K562 (cell line): ENCODE data around the gene PHOX2A. TPM values are rescaled to one million over a fixed set of nuclear protein-coding genes. Genes with fewer than 3 reads are reported as not detected.

Source experiments
- ATAC-seq: fragments of 200-7000 bp; cut with Tn5 transposase; 3 replicates; pipeline ENCODE4 v1.9.1; 2020; ENCODE audit warnings: moderate library complexity
- BruUV-seq: library from RNA; stranded (reverse); fragments of 400-500 nt; replicated peaks from 2 replicates; lab custom pipeline; 2021; lab: Mats Ljungman, UMichigan
- CTCF ChIA-PET: fragments of 300-600 bp; formaldehyde crosslinking; extraction: SDS; loops from one replicate; lab custom pipeline; 2021; ENCODE audit warnings: low intra/inter-chr PET ratio; lab: Yijun Ruan, JAX
- POLR2A ChIA-PET: fragments of 300-600, 350-650 bp; sonication (Branson Sonifier 250); formaldehyde crosslinking; extraction: SDS; loops from one replicate; lab custom pipeline; 2021; ENCODE audit warnings: antibody characterized with exemption, inconsistent platforms; lab: Yijun Ruan, JAX
- DNase-seq, 4 experiments: peaks; one replicate each; pipeline versions ENCODE4 v3.0.0 to v3.0.0-alpha.2; 2011 to 2018; ENCODE audit warnings: low spot score in 3 of 4, mixed read lengths in 3 of 4; ENCODE audit errors: extremely low read depth in 1 of 4
- FAIRE-seq: peaks from 2 replicates; lab custom pipeline; 2011; peaks lifted over from hg19 to GRCh38; lab: Jason Lieb, UNC
- H2AFZ ChIP-seq: 2 replicates; pipeline ENCODE4 v1.6.0; 2011; ENCODE audit warnings: low read depth, low read length, control low read depth, inconsistent platforms
- H3K27ac ChIP-seq: fragments of 200-600 bp; 3 replicates; pipeline ENCODE4 v1.8.0; 2011; ENCODE audit warnings: low read depth, mild to moderate bottlenecking, control low read depth, inconsistent platforms, low read length, moderate library complexity, mixed read lengths; ENCODE audit errors: extremely low read depth
- H3K27me3 ChIP-seq, 2 experiments: fragments of 300-600 bp in 1 of 2; 2 replicates in 1 of 2; 3 replicates in 1 of 2; pipeline versions ENCODE4 v1.6.0 to v1.8.0; 2011; ENCODE audit warnings: inconsistent platforms in 2 of 2, low read length in 2 of 2, mild to moderate bottlenecking in 1 of 2, mixed read lengths in 1 of 2, moderate library complexity in 1 of 2; ENCODE audit not compliant: control insufficient read depth in 2 of 2, insufficient read depth in 2 of 2
- H3K36me3 ChIP-seq: fragments of 300-600 bp; 3 replicates; pipeline ENCODE4 v1.8.0; 2011; ENCODE audit warnings: mild to moderate bottlenecking, low read length, inconsistent platforms; ENCODE audit not compliant: control insufficient read depth, insufficient read depth
- H3K4me1 ChIP-seq, 2 experiments: fragments of 200-600 bp in 1 of 2; replicated peaks in 1 of 2; 2 replicates in 1 of 2; 3 replicates in 1 of 2; pipeline versions ENCODE4 v1.5.1 to v1.8.0; 2011; ENCODE audit warnings: inconsistent platforms in 2 of 2, low read length in 2 of 2, mild to moderate bottlenecking in 1 of 2, mixed read lengths in 1 of 2, moderate library complexity in 1 of 2; ENCODE audit not compliant: control insufficient read depth in 2 of 2, insufficient read depth in 2 of 2
- H3K4me2 ChIP-seq: 2 replicates; pipeline ENCODE4 v1.6.1; 2011; ENCODE audit warnings: low read length, control low read depth, inconsistent platforms, mixed read lengths; ENCODE audit not compliant: insufficient read depth
- H3K4me3 ChIP-seq: fragments of 200-600 bp; sonication (generic), shearing (Covaris generic); 2 replicates; pipeline ENCODE4 v1.5.1; 2016; ENCODE audit warnings: control low read depth, inconsistent platforms
- H3K79me2 ChIP-seq: fragments of 200-600 bp; 3 replicates; pipeline ENCODE4 v1.8.0; 2011; ENCODE audit warnings: low read length, inconsistent platforms; ENCODE audit not compliant: control insufficient read depth, insufficient read depth
- H3K9ac ChIP-seq, 2 experiments: 2 replicates each; pipeline versions ENCODE4 v1.6.0 to v1.6.1; 2011; ENCODE audit warnings: low read depth in 2 of 2, low read length in 2 of 2, control low read depth in 1 of 2, inconsistent platforms in 1 of 2, mild to moderate bottlenecking in 1 of 2, mixed read lengths in 1 of 2; ENCODE audit not compliant: insufficient read depth in 1 of 2
- H3K9me1 ChIP-seq: one replicate; pipeline ENCODE4 v1.6.0; 2011; ENCODE audit warnings: inconsistent platforms, mild to moderate bottlenecking, low read length, moderate library complexity; ENCODE audit not compliant: control insufficient read depth, insufficient read depth
- H3K9me3 ChIP-seq: replicated peaks from 2 replicates; pipeline ENCODE4 v1.5.1; 2011; ENCODE audit warnings: low read depth, low read length, inconsistent platforms; ENCODE audit not compliant: control insufficient read depth, insufficient read depth
- H4K20me1 ChIP-seq: replicated peaks from 2 replicates; pipeline ENCODE4 v1.6.1; 2011; ENCODE audit warnings: low read length, inconsistent platforms, mixed read lengths; ENCODE audit not compliant: control insufficient read depth, insufficient read depth
- AFF1 ChIP-seq, 2 experiments: fragments of 450-650 bp; IDR thresholded peaks; 2 replicates each; pipeline ENCODE4 v1.6.1; 2018; ENCODE audit warnings: mild to moderate bottlenecking in 2 of 2, low read depth in 1 of 2; ENCODE audit not compliant: partially characterized antibody in 2 of 2
- CREB5 ChIP-seq: fragments of 250-450 bp; sonication (Bioruptor Pico); IDR thresholded peaks from 2 replicates; pipeline ENCODE4 v1.5.0; 2020; ENCODE audit warnings: mild to moderate bottlenecking
- MXI1 ChIP-seq: IDR thresholded peaks from 2 replicates; pipeline ENCODE4 v1.6.1; 2011; ENCODE audit warnings: low read depth, mild to moderate bottlenecking, improper control_type of control experiment, low read length
- POLR2H ChIP-seq: IDR thresholded peaks from 2 replicates; pipeline ENCODE4 v1.6.1; 2016; ENCODE audit warnings: missing genetic modification characterization, low read depth, mild to moderate bottlenecking, control low read depth, missing compliant biosample characterization, moderate library complexity
- STAG1 ChIP-seq: sonication (generic); formaldehyde crosslinking; IDR thresholded peaks from 2 replicates; pipeline ENCODE4 v1.5.0; 2020; ENCODE audit warnings: missing genetic modification reagents, borderline replicate concordance
- ZBTB5 ChIP-seq: fragments of 450-650 bp; IDR thresholded peaks from 2 replicates; pipeline ENCODE4 v1.6.1; 2017; ENCODE audit warnings: antibody characterized with exemption
- ZFP36 ChIP-seq: fragments of 150-350 bp; IDR thresholded peaks from 2 replicates; pipeline ENCODE4 v1.6.1; 2018; ENCODE audit warnings: low read length, low read depth; ENCODE audit not compliant: partially characterized antibody
- ZNF449 ChIP-seq: fragments of 250-450 bp; sonication (Bioruptor Pico); IDR thresholded peaks from 2 replicates; pipeline ENCODE4 v1.8.0; 2022; ENCODE audit warnings: moderate library complexity, mild to moderate bottlenecking, inconsistent platforms
- ZNF561 ChIP-seq: fragments of 450-650 bp; formaldehyde crosslinking; conservative IDR thresholded peaks from 2 replicates; pipeline ENCODE4 v1.4.0; 2020; ENCODE audit warnings: mild to moderate bottlenecking, moderate library complexity
- WGBS: fragments of 100-300 bp; shearing (Covaris generic); methylation state at CpG from one replicate; pipeline ENCODE4 v1.1.6; 2016; ENCODE audit warnings: low coverage, mixed read lengths; ENCODE audit not compliant: insufficient coverage; ENCODE audit errors: missing lambda C conversion rate; 5-methylcytosine and 5-hydroxymethylcytosine counted together
- in situ Hi-C: fragments of 300-500 bp; cut with MboI; formaldehyde crosslinking; loops from 4 replicates; pipeline ENCODE4 v1.15.0; 2018; ENCODE audit warnings: inconsistent platforms, mixed read lengths
- intact Hi-C: fragments of 100-400 bp; cut with micrococcal nuclease; formaldehyde crosslinking; loops from 2 replicates; pipeline ENCODE4 v1.14.2; 2022
- polyA plus RNA-seq, 8 experiments: library from polyadenylated mRNA; depleted of rRNA in 4 of 8; stranded (reverse) in 5 of 8; unstranded in 3 of 8; fragments of >200 nt; fragmentation: Nextera tagmentation in 2 of 8; fragmentation: Illumina TruSeq in 1 of 8; extraction: Ambion mirVana in 2 of 8; extraction: Trizol in 1 of 8; gene quantifications; 2 replicates each; pipeline versions ENCODE4 v1.2.1 to v1.2.3, GENCODE V29; 2011 to 2014; ENCODE audit warnings: inconsistent platforms in 1 of 8, missing spikeins in 1 of 8
- total RNA-seq, 7 experiments: library from RNA; depleted of rRNA in 6 of 7; stranded (reverse); fragments of >200 nt in 6 of 7; fragmentation: Illumina TruSeq in 2 of 7; extraction: Trizol in 2 of 7; gene quantifications; 2 replicates each; pipeline versions ENCODE4 v1.2.1 to v1.2.3, GENCODE V29; 2011 to 2021; ENCODE audit warnings: low replicate concordance in 1 of 7

The PHOX2A gene
- total and polyA plus RNA-seq, 9 of the 15 experiments (the other 6 are each of a cell fraction or from before 2014, with no cell fraction given), result not detected

- H3K4me3 ChIP-seq, result no peak overlapping the region
- WGBS, result 8% methylated on average over 2 of the region's 2 CpGs
- FAIRE-seq (no peak), DNase-seq (no peak), ATAC-seq (no peak)
- H2AFZ ChIP-seq, result no peak overlapping the region
- H3K9ac ChIP-seq, result no peak overlapping the region
- peaks cover 25 to 27% of the 10 kb centered on the region in 2 experiments for H3K27me3 ChIP-seq
- H3K9me3 ChIP-seq, result no peaks in the 10 kb centered on the region
- no peaks in the 10 kb centered on the region for H3K79me2 ChIP-seq
- POLR2A ChIA-PET, result no interaction called here
- H4K20me1 ChIP-seq, result no peaks in the 10 kb centered on the region
- intact Hi-C loops, result no loop called here
- in situ Hi-C loops, result no loop called here
- H3K27ac ChIP-seq, result no peak overlapping the region
- peaks cover 0 to 37% of the 10 kb centered on the region in 2 experiments; a peak in 2 of 5 replicates for H3K4me1 ChIP-seq
- CTCF ChIA-PET, result no interaction called here
- peaks cover 15% of the 10 kb centered on the region; the same call in 1 of the 3 replicates for H3K36me3 ChIP-seq
- no TSS peak for BruUV-seq
- no peak overlapping the region for H3K4me2 ChIP-seq
- no peaks in the 10 kb centered on the region for H3K9me1 ChIP-seq
- no peak for TF ChIP-seq AFF1 (IDR thresholded peaks at IDR 0.05; ENCODE audit: low read depth in 1 of 2, partially characterized antibody in 2 of 2)
- no peak for TF ChIP-seq STAG1 (CRISPR knock-in tag)
- TF ChIP-seq CREB5 (CRISPR knock-in tag), result no peak
- TF ChIP-seq MXI1, result no peak
- no peak for TF ChIP-seq ZFP36
- TF ChIP-seq ZNF449, result no peak
- no peak for TF ChIP-seq ZBTB5
- no peak for TF ChIP-seq ZNF561 (CRISPR knock-in tag)
- no peak for TF ChIP-seq POLR2H
These were observed 1.8 kb downstream of the PHOX2A start for GRCh38 chr11:72242141-72242540.
